Dendritic cell treated with granulocyte-macrophage colony-stimulating factor and Interleukin-4, amounts not matched to agents 40 ng/mL and 50 ng/mL, for 4 days (primary cell): ENCODE measurements around the gene WTAP.
"Not testable (repeated sequence)": the region's sequence is repeated elsewhere in the genome, so short reads cannot be mapped to it uniquely, and the experiment has no call there.

Experiments
- H3K27ac Mint-ChIP-seq: one replicate; pipeline ENCODE4 v1.8.0; 2022; ENCODE audit warnings: mild to moderate bottlenecking, mixed read lengths
- H3K27me3 Mint-ChIP-seq: one replicate; pipeline ENCODE4 v1.8.0; 2022; ENCODE audit warnings: mild to moderate bottlenecking, mixed read lengths
- H3K36me3 Mint-ChIP-seq: one replicate; pipeline ENCODE4 v1.8.0; 2022; ENCODE audit warnings: low read depth, mixed read lengths
- H3K4me1 Mint-ChIP-seq: one replicate; pipeline ENCODE4 v1.8.0; 2022; ENCODE audit warnings: low read depth, mixed read lengths
- H3K4me3 Mint-ChIP-seq: one replicate; pipeline ENCODE4 v1.8.0; 2022; ENCODE audit warnings: mild to moderate bottlenecking, moderate library complexity, mixed read lengths
- H3K9me3 Mint-ChIP-seq: one replicate; pipeline ENCODE4 v1.8.0; 2022; ENCODE audit warnings: mixed read lengths
- intact Hi-C: fragments of 100-400 bp; cut with micrococcal nuclease; formaldehyde crosslinking; loops from one replicate; pipeline ENCODE4 v1.15.0; 2022

Gene WTAP

DNA sequence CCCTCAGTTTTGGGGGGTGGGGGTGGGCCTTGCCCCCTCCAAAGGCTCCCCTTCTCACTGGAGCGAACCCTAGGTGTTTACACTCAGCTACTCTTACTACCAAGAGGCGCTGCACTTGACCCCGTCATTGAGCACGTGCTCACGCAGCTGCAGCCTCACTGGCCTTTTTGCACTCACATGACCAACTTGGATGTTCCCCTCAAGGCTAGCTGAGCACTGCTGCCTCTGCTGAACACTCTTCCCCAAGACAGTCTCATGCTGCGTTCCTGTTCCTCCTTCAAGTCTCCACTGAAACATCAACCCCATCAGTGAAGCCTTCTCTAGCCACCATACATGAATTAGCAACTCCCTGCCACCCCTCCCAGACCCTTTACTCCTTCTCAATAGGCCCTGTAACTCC lies 38.3 kb upstream of the WTAP start:
- no peaks in the 10 kb centered on the region for H3K27me3 Mint-ChIP-seq
- intact Hi-C loops: no loop called here
- peaks cover 9% of the 10 kb centered on the region for H3K9me3 Mint-ChIP-seq
- peak overlapping the region; percentile 43 for H3K27ac Mint-ChIP-seq
- H3K36me3 Mint-ChIP-seq: peaks cover 78% of the 10 kb centered on the region
- peaks cover 37% of the 10 kb centered on the region for H3K4me1 Mint-ChIP-seq
- H3K4me3 Mint-ChIP-seq: no peak overlapping the region

DNA sequence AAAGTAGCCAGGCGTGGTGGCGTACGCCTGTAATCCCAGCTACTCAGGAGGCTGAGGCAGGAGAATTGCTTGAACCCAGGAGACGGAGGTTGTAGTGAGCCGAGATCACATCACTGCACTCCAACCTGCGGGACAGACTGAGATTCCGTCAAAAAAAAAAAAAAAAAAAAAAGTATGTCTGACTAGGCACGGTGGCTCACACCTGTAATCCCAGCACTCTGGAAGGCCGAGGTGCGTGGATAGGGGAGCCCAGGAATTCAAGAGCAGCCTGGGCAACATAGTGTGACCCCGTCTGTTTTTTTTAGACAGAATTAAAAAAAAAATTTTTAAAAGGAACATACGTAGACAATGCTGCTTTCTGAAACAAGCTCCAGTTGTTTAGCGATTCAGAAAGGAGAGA lies 37.2 kb upstream of the WTAP start:
- H3K4me3 Mint-ChIP-seq, H3K27me3 Mint-ChIP-seq, H3K9me3 Mint-ChIP-seq: not testable (repeated sequence)
- peaks cover 48% of the 10 kb centered on the region for H3K4me1 Mint-ChIP-seq
- peaks cover 70% of the 10 kb centered on the region for H3K36me3 Mint-ChIP-seq
- intact Hi-C loops: loop anchor here (2.0 to 5.0 kb wide), 4 partner anchors 52 to 277 kb away; partner anchors contain the start of gene IGF2R
- peak overlapping the region; percentile 43 for H3K27ac Mint-ChIP-seq

DNA sequence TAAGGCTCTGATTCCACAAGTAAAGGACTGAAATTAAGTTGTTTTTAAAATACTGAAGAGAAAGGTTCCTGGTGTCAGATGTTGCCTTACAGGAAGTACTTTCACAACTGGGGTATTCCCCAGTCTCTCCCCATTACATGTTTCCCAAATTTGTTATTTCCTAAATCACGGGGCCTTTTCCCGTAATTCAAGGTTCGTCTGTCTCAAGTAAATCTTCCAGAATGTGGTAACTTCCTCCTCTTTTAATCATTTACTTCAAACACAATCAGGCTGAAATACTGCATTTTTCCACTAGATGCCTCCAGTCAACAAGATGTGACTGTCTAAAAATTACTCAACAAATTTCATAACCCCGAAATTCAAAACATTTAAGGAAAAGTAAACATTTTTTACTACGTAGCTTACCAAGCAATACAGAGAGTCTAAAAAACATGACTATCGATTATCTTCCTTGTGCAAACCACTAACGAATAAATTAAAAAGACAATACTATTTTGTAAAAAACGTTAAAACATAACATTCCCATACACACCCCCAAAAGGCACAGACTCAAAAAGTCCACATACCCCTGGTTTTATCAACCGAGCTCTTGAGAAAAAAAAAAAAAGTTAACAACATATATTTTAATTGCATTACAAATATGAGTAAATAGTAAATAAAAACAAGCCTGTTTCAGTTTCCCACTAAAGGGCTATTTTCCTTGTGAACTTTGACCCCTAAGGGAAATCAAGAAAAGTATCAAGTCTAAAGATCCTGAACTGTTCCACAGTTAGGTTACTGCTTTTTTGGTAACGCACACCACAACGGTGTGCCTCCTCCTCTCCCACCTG lies 36.0 kb upstream of the WTAP start:
- H3K4me1 Mint-ChIP-seq: peaks cover 43% of the 10 kb centered on the region

DNA sequence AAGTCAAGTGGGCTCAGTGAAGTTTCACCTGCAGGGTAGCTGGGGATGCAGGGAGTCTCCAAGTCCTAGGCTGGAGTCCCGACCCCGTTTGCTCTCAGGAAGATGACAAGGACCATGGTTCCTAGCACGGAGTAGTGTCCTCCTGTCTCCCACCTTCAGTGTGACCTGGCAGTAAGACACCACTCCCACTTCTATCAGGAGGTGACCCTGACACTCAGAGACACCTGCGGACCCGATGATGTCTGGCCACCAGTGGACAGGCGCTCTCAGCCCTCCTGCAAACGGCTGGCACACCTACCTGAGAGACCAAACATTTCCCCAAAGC lies 35.4 kb upstream of the WTAP start:
- intact Hi-C loops: loop anchor here (1.0 to 5.0 kb wide), 6 partner anchors 50 to 275 kb away; partner anchors contain the start of genes ACAT2, IGF2R and MRPL18
- Mint-ChIP-seq H3K27me3 (no peaks in the 10 kb centered on the region), H3K27ac (peak overlapping the region; percentile 93), H3K36me3 (peaks cover 52% of the 10 kb centered on the region), H3K4me3 (peak overlapping the region; percentile 87), H3K9me3 (peaks cover 9% of the 10 kb centered on the region), H3K4me1 (peaks cover 39% of the 10 kb centered on the region)

More for the DNA sequence above, 36.0 kb upstream of the WTAP start:
- peaks cover 9% of the 10 kb centered on the region for H3K9me3 Mint-ChIP-seq
- peak overlapping the region; percentile 87 for H3K4me3 Mint-ChIP-seq
- intact Hi-C loops: loop anchor here (1.0 to 5.0 kb wide), 6 partner anchors 51 to 276 kb away; partner anchors contain the start of genes ACAT2, IGF2R and MRPL18
- H3K27me3 Mint-ChIP-seq: no peaks in the 10 kb centered on the region
- peaks cover 58% of the 10 kb centered on the region for H3K36me3 Mint-ChIP-seq
- peak overlapping the region; percentile 93 for H3K27ac Mint-ChIP-seq

DNA sequence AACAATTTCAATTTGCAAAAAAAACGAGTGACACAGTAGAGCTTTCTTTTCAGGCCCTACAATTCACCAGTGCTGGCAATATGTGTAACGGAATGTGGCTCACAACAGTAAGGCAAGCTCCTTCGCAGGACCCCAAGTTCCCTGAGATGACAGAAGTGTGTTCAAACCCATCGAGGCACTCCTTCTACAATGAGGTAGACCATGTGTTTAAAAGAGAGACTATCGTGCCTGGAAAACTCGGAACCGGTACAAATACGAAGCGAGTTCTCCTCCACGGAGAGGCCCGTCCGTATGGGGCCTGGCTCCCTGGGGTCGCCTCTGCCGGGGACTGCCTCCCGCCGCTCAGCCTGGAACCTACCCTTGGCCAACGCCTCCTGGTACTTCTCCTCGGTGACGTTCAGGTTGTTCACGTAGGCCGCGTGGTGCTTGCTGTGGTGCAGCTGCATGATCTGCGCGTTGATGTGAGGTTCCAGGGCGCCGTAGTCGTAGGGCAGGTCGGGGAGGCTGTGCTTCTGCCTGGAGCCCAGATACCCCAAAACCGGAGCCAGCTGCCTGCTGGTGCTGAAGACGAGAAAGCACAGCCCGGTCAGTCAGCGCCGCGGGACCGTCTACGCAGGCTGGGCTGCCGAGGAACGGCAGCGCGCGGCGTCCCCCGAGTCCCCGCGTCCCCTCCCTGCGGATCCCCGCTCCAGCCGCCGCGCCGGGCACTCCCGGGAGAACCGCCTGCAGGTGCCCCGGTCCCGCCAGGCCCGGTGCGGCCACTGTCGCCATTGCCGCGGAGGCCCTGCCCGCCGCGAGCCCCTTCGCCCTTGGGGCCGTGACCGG lies 34.8 kb upstream of the WTAP start:
- intact Hi-C loops: loop anchor here (1.0 to 5.0 kb wide), 4 partner anchors 35 to 275 kb away; partner anchors contain the start of genes IGF2R and WTAP
- Mint-ChIP-seq H3K4me3 (peak overlapping the region; percentile 87), H3K36me3 (peaks cover 46% of the 10 kb centered on the region), H3K27ac (peak overlapping the region; percentile 93), H3K9me3 (peaks cover 9% of the 10 kb centered on the region), H3K4me1 (peaks cover 37% of the 10 kb centered on the region), H3K27me3 (no peaks in the 10 kb centered on the region)

DNA sequence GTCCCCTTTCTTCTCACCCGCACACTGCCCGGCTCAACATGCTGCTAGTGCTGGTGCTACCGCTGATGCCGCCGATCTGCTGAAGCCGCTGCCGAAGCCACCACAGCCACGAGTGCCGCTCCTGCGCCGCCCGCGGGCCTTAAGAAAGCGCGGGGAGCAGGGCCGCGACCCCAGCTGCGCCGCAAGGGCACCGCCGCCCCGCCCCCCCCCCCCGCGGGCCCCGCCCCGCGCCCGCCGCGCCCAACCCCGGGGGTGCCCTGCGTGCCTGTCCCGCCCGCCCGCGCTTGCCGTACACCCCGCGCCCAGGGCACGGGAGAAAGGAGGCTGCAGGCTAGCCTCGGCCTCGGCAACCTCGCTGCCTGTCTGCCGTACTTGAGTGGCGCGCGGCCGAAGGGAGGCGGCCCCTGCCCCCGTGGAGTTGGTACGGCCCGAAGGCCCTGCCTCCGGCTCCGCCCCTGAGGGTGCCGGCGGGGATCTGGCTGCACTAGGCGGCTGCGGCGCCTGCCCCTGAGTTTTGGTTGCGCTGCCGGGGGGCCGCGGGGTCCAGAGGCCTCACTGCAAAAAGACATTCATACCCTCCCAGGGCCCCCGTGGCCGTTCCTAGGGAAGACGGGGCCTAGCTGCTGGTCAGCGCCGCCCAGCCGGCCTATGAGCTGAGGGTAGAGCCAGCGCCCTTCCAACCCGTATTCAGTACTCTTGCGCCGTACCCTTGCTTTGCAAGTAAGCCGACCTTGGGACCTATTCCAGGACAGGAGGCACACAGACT lies 34.0 kb upstream of the WTAP start, which contains the start of gene SOD2:
TSS of gene SOD2 (minus strand) at position 114 of the 766 bp plus-strand sequence. CDS start at position 40, 74 bp downstream.
- Mint-ChIP-seq H3K9me3 (peaks cover 9% of the 10 kb centered on the region), H3K27me3 (no peaks in the 10 kb centered on the region), H3K4me1 (peaks cover 36% of the 10 kb centered on the region), H3K36me3 (peaks cover 39% of the 10 kb centered on the region), H3K4me3 (peak within 1 kb of the TSS; percentile 87), H3K27ac (peak within 1 kb of the TSS; percentile 93)
- intact Hi-C loops: loop anchor here (1.0 to 5.0 kb wide), 4 partner anchors 34 to 274 kb away; partner anchors contain the start of genes IGF2R and WTAP

DNA sequence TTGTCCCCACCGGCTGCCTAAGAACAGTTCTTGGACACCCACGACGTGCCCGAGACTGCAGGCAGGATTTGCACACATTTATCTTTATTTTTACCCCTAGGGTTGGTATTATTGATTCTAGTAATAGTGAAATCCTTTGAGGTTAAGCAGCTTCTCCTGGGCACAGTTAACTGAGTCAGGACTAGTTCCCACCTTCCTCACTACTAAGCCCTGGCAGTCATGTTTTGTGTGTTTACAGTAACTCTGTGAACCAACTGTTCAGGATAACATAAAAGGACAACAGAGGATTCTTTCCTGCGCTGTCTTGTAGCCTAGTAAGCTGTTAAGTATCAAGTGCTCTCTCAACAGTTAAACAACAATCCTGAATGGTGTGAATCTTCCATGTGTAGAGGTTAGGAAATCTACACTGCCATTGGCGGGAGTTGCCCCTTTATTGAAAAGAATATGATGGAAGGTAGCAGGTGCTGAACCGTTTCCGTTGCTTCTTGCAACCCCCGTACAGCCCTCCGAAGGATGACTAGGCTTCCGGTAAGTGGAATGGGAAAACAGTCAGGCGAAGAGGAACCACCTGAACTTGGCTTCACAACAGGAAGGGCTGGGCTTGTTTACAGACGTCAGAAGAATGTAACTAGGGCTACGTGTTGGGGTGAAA lies 33.3 kb upstream of the WTAP start:
- Mint-ChIP-seq H3K9me3 (peaks cover 5% of the 10 kb centered on the region), H3K4me3 (peak overlapping the region; percentile 87), H3K4me1 (peaks cover 31% of the 10 kb centered on the region), H3K27ac (peak overlapping the region; percentile 93), H3K27me3 (no peaks in the 10 kb centered on the region), H3K36me3 (peaks cover 31% of the 10 kb centered on the region)
- intact Hi-C loops: loop anchor here (1.0 to 5.0 kb wide), 4 partner anchors 33 to 273 kb away; partner anchors contain the start of genes IGF2R and WTAP

DNA sequence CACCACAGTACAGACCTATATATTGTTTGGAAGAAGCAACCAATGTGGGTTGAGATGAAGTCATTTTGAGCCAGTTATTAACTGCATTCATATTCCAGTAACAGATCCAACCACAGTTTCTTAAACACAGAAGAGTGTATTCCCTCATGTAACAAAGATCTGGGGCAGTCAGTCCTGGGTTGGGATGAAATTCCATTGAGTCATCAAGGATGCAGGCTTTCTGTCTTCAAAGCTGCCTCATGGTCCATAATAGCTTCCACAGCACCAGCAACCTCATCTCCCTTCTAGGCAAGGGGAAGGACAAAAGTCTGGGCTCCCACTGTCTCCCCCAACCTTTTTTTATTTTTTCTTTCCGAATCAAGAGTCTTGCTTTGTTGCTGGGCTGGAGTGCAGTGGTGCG lies 31.3 kb upstream of the WTAP start:
- H3K36me3 Mint-ChIP-seq: peaks cover 20% of the 10 kb centered on the region
- peaks cover 41% of the 10 kb centered on the region for H3K4me1 Mint-ChIP-seq
- H3K27ac Mint-ChIP-seq: peak overlapping the region; percentile 93
- no peaks in the 10 kb centered on the region for H3K9me3 Mint-ChIP-seq
- intact Hi-C loops: no loop called here
- H3K27me3 Mint-ChIP-seq: no peaks in the 10 kb centered on the region
- H3K4me3 Mint-ChIP-seq: no peak overlapping the region

DNA sequence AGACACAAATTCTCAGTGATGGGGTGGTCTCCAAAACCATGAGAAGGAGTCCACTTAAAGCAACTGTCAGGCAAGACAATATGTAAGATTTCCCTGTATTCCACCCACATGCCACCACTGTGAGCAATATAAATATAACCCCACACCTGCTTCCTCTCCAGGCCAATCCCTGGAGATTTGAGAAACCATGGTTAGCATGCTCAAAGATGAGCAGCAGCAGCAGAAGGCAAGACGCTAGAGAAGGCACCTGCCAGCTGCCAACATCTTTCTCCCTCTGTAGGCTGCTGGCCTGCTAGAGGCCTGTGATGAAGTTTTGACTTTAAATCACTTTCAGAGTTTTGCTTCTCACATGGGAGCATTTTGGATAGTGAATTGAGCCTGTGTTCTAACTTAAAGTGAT lies 26.3 kb upstream of the WTAP start:
- H3K9me3 Mint-ChIP-seq: peaks cover 6% of the 10 kb centered on the region
- H3K4me1 Mint-ChIP-seq: peaks cover 29% of the 10 kb centered on the region
- H3K36me3 Mint-ChIP-seq: peaks cover 17% of the 10 kb centered on the region
- H3K27ac Mint-ChIP-seq: peak overlapping the region; percentile 59
- intact Hi-C loops: no loop called here
- no peaks in the 10 kb centered on the region for H3K27me3 Mint-ChIP-seq
- no peak overlapping the region for H3K4me3 Mint-ChIP-seq

DNA sequence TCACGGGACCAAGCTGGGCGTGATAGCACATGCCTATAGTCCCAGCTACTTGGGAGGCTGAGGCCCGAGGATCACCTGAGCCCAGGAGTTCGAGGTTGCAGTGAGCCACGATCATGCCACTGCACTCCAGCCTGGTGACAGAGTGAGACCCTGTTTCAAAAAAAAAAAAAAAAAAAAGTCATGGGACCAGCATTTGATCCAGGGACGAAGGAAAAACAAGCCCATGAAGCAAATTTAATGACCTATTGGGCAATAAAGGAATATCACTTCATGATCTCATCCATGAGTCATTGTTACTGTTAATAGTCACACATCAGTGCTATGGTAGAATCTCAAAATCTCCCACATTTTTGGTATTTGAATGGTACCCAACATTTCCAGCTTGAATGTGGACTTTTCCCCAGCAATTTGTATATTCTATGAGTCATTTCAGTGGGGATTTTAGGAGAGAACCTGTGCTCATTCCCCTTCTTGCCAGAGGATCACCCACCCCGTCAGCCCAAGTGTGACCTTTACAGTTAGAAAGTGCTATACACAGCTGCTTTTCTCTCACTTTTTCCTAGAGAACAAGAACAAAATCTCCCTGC lies 25.8 kb upstream of the WTAP start:
- Mint-ChIP-seq H3K4me3 (no peak overlapping the region), H3K9me3 (peaks cover 6% of the 10 kb centered on the region), H3K27ac (peak overlapping the region; percentile 51), H3K4me1 (peaks cover 29% of the 10 kb centered on the region), H3K36me3 (peaks cover 17% of the 10 kb centered on the region), H3K27me3 (no peaks in the 10 kb centered on the region)
- intact Hi-C loops: no loop called here

DNA sequence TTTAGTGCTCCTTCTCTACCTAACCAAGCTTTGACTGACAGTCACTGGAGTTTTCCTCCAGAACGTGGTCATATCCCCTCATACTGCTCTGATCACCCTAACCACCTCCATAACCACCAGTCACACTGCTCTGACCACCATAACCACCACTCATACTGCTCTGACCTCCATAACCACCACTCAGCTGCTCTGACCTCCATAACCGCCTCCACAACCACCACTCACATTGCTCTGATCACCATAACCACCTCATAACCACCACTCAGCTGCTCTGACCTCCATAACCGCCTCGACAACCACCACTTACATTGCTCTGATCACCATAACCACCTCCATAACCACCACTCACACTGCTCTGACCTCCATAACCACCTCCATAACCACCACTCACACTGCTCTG lies 16.7 kb upstream of the WTAP start:
- H3K36me3 Mint-ChIP-seq, H3K27ac Mint-ChIP-seq, intact Hi-C loops, H3K27me3 Mint-ChIP-seq, H3K4me3 Mint-ChIP-seq, H3K4me1 Mint-ChIP-seq, H3K9me3 Mint-ChIP-seq: not testable (repeated sequence)

DNA sequence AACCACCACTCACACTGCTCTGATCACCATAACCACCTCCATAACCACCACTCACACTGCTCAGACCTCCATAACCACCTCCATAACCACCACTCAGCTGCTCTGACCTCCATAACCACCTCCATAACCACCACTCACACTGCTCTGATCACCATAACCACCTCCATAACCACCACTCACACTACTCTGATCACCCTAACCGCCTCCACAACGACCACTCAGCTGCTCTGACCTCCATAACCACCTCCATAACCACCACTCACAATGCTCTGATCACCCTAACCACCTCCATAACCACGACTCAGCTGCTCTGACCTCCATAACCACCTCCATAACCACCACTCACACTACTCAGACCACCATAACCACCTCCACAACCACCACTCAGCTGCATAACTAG lies 14.9 kb upstream of the WTAP start:
- H3K4me1 Mint-ChIP-seq: peaks cover 11% of the 10 kb centered on the region
- H3K4me3 Mint-ChIP-seq, H3K27ac Mint-ChIP-seq, H3K36me3 Mint-ChIP-seq, H3K27me3 Mint-ChIP-seq, intact Hi-C loops, H3K9me3 Mint-ChIP-seq: not testable (repeated sequence)

DNA sequence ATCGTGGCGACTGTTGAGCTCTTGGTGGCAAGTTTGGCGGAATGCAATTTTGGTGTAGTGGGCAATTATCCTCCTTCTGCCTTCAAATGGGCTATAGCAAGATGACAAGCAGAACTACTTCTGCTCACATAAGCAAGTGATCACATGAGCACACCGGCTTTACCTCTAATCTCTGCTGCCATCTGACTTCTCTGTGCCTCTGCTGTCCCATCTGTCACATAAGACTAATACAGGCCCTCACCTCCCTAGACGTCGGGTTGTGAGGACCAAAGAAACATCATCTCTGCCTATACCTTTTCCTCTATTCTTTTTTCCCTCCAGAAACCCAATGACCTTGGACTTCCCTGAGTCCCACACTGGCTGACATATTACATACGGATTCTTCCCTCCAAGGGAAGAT lies 13.3 kb upstream of the WTAP start:
- intact Hi-C loops: no loop called here
- Mint-ChIP-seq H3K4me3 (no peak overlapping the region), H3K27ac (no peak overlapping the region), H3K27me3 (no peaks in the 10 kb centered on the region), H3K4me1 (peaks cover 21% of the 10 kb centered on the region), H3K36me3 (peaks cover 2% of the 10 kb centered on the region), H3K9me3 (no peaks in the 10 kb centered on the region)
